DND-41 (cell line): ENCODE measurements around the gene PRTFDC1.

ENCODE experiments used
- ATAC-seq: fragments of 200-7000 bp; cut with Tn5 transposase; 3 replicates; pipeline ENCODE4 v1.9.1; 2021; ENCODE audit warnings: low read depth; ENCODE audit not compliant: insufficient read depth
- DNase-seq: peaks from one replicate; pipeline ENCODE4 v3.0.0-alpha.2; 2020
- H2AFZ ChIP-seq: 2 replicates; pipeline ENCODE4 v1.6.0; 2012; ENCODE audit warnings: low read depth, low read length
- H3K27ac ChIP-seq: 2 replicates; pipeline ENCODE4 v1.5.1; 2012; ENCODE audit warnings: low read length, inconsistent platforms
- H3K27me3 ChIP-seq: fragments of 200-600 bp; sonication (generic); 2 replicates; pipeline ENCODE4 v1.6.0; 2012; ENCODE audit warnings: low read length, mild to moderate bottlenecking, inconsistent platforms; ENCODE audit not compliant: insufficient read depth, poor library complexity
- H3K36me3 ChIP-seq: 2 replicates; pipeline ENCODE4 v1.5.1; 2012; ENCODE audit warnings: low read length, inconsistent platforms; ENCODE audit not compliant: insufficient read depth
- H3K4me1 ChIP-seq: 2 replicates; pipeline ENCODE4 v1.5.1; 2012; ENCODE audit warnings: mild to moderate bottlenecking, low read length; ENCODE audit not compliant: insufficient read depth
- H3K4me2 ChIP-seq: 2 replicates; pipeline ENCODE4 v1.6.0; 2012; ENCODE audit warnings: mild to moderate bottlenecking, moderate library complexity, low read length, inconsistent platforms; ENCODE audit not compliant: insufficient read depth
- H3K4me3 ChIP-seq, 2 experiments: fragments of 200-600 bp in 1 of 2; shearing (Covaris generic) in 1 of 2; 2 replicates each; pipeline ENCODE4 v1.5.1; 2012 to 2016; ENCODE audit warnings: inconsistent platforms in 2 of 2, low read length in 2 of 2, mild to moderate bottlenecking in 2 of 2, low read depth in 1 of 2, moderate library complexity in 1 of 2
- H3K79me2 ChIP-seq: 2 replicates; pipeline ENCODE4 v1.6.0; 2012; ENCODE audit warnings: low read length, inconsistent platforms; ENCODE audit not compliant: insufficient read depth
- H3K9ac ChIP-seq: 2 replicates; pipeline ENCODE4 v1.6.0; 2012; ENCODE audit warnings: low read depth, mild to moderate bottlenecking, inconsistent platforms, low read length, moderate library complexity
- H3K9me3 ChIP-seq: 2 replicates; pipeline ENCODE4 v1.5.1; 2012; ENCODE audit warnings: low read length, moderate library complexity, mild to moderate bottlenecking, inconsistent platforms; ENCODE audit not compliant: insufficient read depth, severe bottlenecking
- H4K20me1 ChIP-seq: 2 replicates; pipeline ENCODE4 v1.6.0; 2012; ENCODE audit warnings: low read length; ENCODE audit not compliant: insufficient read depth
- CTCF ChIP-seq: IDR thresholded peaks from 2 replicates; pipeline ENCODE4 v1.5.1; 2012; ENCODE audit warnings: borderline replicate concordance, low read length, moderate library complexity, mild to moderate bottlenecking; ENCODE audit not compliant: poor library complexity, severe bottlenecking; ENCODE audit errors: extremely low read depth
- EZH2 ChIP-seq: IDR thresholded peaks from 3 replicates; pipeline ENCODE4 v1.6.1; 2012; ENCODE audit warnings: borderline replicate concordance, low read depth, mild to moderate bottlenecking, moderate library complexity, low read length, inconsistent platforms; ENCODE audit not compliant: severe bottlenecking

PRTFDC1 gene

GRCh38 chr10:24898501-24898900 is 53.9 kb downstream of the PRTFDC1 start:
- DNase-seq (no peak), ATAC-seq (no peak)
- no peaks in the 10 kb centered on the region for H3K27me3 ChIP-seq
- no peak overlapping the region for H3K4me2 ChIP-seq
- H3K36me3 ChIP-seq = no peaks in the 10 kb centered on the region
- TF ChIP-seq CTCF (no peak), EZH2 (no peak)
- H3K27ac ChIP-seq = no peak overlapping the region
- no peaks in the 10 kb centered on the region for H3K79me2 ChIP-seq
- H3K9me3 ChIP-seq = no peaks in the 10 kb centered on the region
- no peak overlapping the region for H3K4me3 ChIP-seq
- no peaks in the 10 kb centered on the region for H4K20me1 ChIP-seq
- H3K4me1 ChIP-seq = 0 out of 2 replicates have a peak, but pooled peaks cover 3% of the 10 kb centered on the region
- no peak overlapping the region for H2AFZ ChIP-seq
- no peak overlapping the region for H3K9ac ChIP-seq

GRCh38 chr10:24897326-24897926 is 55.0 kb downstream of the PRTFDC1 start:
- no peaks in the 10 kb centered on the region for H3K9me3 ChIP-seq
- no peaks in the 10 kb centered on the region for H4K20me1 ChIP-seq
- H2AFZ ChIP-seq = no peak overlapping the region
- H3K9ac ChIP-seq = no peak overlapping the region
- DNase-seq (no peak), ATAC-seq (peak; percentile 68)
- H3K79me2 ChIP-seq = no peaks in the 10 kb centered on the region
- H3K27me3 ChIP-seq = no peaks in the 10 kb centered on the region
- H3K4me3 ChIP-seq = no peak overlapping the region
- no peak overlapping the region for H3K4me2 ChIP-seq
- 0 out of 2 replicates have a peak, but pooled peaks cover 3% of the 10 kb centered on the region for H3K4me1 ChIP-seq
- H3K36me3 ChIP-seq = no peaks in the 10 kb centered on the region
- no peak for TF ChIP-seq EZH2
- no peak for TF ChIP-seq CTCF
- no peak overlapping the region for H3K27ac ChIP-seq

- Histone ChIP-seq H4K20me1 (no peaks in the 10 kb centered on the region), H3K27ac (no peak overlapping the region), H3K36me3 (no peaks in the 10 kb centered on the region), H3K9ac (no peak overlapping the region), H2AFZ (no peak overlapping the region), H3K9me3 (no peaks in the 10 kb centered on the region), H3K4me2 (no peak overlapping the region), H3K27me3 (no peaks in the 10 kb centered on the region), H3K4me1 (0 out of 2 replicates have a peak, but pooled peaks cover 3% of the 10 kb centered on the region), H3K4me3 (no peak overlapping the region), H3K79me2 (no peaks in the 10 kb centered on the region)
- no peak for DNase-seq
- TF ChIP-seq CTCF (no peak), EZH2 (no peak)
- no peak for ATAC-seq
Observed at GRCh38 chr10:24894728-24895127, 57.7 kb downstream of the PRTFDC1 start.
